Nephron progenitor cell (in vitro differentiated cells): ENCODE measurements around the gene NR3C2.

Experiments used
- DNase-seq: peaks from one replicate; pipeline ENCODE4 v3.0.0; 2021
- H3K27ac Mint-ChIP-seq: 2 replicates; pipeline ENCODE4 v1.8.0; 2021; ENCODE audit warnings: mild to moderate bottlenecking, moderate library complexity, mixed read lengths
- H3K27me3 Mint-ChIP-seq: 2 replicates; pipeline ENCODE4 v1.8.0; 2021; ENCODE audit warnings: mild to moderate bottlenecking, low read depth, mixed read lengths; ENCODE audit not compliant: poor library complexity
- H3K36me3 Mint-ChIP-seq: 2 replicates; pipeline ENCODE4 v1.8.0; 2021; ENCODE audit warnings: low read depth, mixed read lengths
- H3K4me1 Mint-ChIP-seq: 2 replicates; pipeline ENCODE4 v1.8.0; 2021; ENCODE audit warnings: mixed read lengths
- H3K4me3 Mint-ChIP-seq: 2 replicates; pipeline ENCODE4 v1.8.0; 2021; ENCODE audit warnings: mild to moderate bottlenecking, moderate library complexity, mixed read lengths
- H3K9me3 Mint-ChIP-seq: 2 replicates; pipeline ENCODE4 v1.8.0; 2021; ENCODE audit warnings: mild to moderate bottlenecking, moderate library complexity, mixed read lengths
- TF ChIP-seq, protein P1 (sequence below): fragments of 200-600 bp; sonication (generic); IDR thresholded peaks from 2 replicates; pipeline ENCODE4 v1.5.0; 2021; ENCODE audit warnings: antibody characterized with exemption

Gene NR3C2

DNA sequence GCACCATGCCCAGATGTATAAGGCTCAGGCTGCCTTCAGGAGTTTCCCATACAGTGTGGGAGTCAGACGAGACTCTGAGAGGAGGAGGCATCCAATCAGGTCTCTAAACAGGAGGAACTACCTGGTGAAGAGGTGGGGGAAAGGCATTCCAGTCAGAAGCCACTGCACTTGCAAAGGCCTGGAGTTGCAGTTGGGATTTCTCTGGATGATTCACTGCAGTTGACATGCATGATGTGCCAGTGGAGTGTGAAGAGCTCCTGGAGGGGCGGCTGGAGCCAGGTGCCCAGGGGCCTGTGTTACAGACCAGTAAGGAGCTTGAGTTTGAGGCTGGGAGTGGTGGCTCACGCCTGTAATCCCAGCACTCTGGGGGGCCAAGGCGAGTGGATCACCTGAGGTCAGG is 371.2 kb downstream of the NR3C2 start:
- Mint-ChIP-seq H3K36me3 (peaks cover 51% of the 10 kb centered on the region), H3K9me3 (peaks cover 26% of the 10 kb centered on the region), H3K4me3 (no peak overlapping the region), H3K27ac (peak overlapping the region; percentile 42), H3K4me1 (peaks cover 38% of the 10 kb centered on the region), H3K27me3 (peaks cover 3% of the 10 kb centered on the region)
- DNase-seq = no peak
- TF ChIP-seq, protein P1, sequence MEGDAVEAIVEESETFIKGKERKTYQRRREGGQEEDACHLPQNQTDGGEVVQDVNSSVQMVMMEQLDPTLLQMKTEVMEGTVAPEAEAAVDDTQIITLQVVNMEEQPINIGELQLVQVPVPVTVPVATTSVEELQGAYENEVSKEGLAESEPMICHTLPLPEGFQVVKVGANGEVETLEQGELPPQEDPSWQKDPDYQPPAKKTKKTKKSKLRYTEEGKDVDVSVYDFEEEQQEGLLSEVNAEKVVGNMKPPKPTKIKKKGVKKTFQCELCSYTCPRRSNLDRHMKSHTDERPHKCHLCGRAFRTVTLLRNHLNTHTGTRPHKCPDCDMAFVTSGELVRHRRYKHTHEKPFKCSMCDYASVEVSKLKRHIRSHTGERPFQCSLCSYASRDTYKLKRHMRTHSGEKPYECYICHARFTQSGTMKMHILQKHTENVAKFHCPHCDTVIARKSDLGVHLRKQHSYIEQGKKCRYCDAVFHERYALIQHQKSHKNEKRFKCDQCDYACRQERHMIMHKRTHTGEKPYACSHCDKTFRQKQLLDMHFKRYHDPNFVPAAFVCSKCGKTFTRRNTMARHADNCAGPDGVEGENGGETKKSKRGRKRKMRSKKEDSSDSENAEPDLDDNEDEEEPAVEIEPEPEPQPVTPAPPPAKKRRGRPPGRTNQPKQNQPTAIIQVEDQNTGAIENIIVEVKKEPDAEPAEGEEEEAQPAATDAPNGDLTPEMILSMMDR = no peak

DNA sequence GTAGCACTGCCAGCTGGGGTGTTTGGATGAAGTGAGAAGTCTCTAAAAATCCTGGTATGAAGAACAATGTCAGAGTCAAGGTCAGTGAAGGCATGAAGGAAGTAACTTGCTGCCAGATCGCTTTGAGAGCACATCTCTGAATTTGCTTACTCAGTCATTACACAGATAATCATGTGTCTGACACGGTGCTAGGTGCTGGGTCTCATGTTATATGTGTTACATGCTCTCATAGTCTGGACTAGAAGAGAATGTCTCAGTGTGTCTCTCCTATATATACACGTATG is 372.4 kb downstream of the NR3C2 start:
- no peak overlapping the region for H3K4me3 Mint-ChIP-seq
- DNase-seq = no peak
- peak overlapping the region; percentile 15 for H3K27ac Mint-ChIP-seq
- TF ChIP-seq, protein P1 = no peak
- H3K4me1 Mint-ChIP-seq = peaks cover 37% of the 10 kb centered on the region
- H3K9me3 Mint-ChIP-seq = peaks cover 15% of the 10 kb centered on the region
- peaks cover 51% of the 10 kb centered on the region for H3K36me3 Mint-ChIP-seq
- peaks cover 3% of the 10 kb centered on the region for H3K27me3 Mint-ChIP-seq

DNA sequence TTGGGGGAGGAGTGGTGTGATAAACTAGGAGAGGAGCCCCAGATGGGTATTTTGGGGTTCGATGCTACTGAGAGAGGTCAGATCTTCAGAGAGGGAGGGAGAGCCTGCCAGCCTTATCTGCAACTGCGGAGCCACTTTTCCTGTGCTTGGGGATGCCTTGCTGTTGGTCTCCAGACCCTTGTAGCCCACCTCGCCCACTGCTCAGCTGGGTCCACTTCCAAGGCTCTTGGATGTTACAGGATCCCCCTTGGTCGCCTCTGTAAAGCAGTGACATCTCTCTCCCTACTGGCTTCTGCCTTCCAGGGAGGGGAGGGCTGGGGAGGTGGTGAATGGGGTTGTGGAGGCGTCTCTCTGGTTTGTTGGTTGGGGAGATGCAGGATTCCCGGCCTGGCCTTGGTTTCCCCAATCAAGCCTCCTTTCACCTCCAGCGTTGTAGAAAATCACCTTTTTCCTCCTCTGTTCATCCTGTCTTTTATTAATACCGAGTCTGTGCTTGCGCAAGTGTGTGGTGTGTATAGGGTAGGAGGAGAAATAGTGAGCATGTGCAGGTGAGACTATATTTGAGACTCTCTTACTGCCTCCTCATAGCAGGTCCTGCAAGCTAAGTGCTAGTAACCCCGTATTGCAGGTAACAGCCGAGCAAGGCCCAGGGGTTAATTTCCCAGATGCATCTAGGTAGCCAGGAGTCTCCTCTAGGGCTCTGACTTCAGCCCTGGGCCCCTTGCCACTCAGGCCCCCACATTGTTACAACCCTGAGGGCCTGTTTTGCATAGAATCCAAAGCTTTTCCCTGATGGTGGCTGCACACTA is 372.9 kb downstream of the NR3C2 start:
- H3K27ac Mint-ChIP-seq = peak overlapping the region; percentile 15
- no peak overlapping the region for H3K4me3 Mint-ChIP-seq
- peaks cover 41% of the 10 kb centered on the region for H3K4me1 Mint-ChIP-seq
- peaks cover 49% of the 10 kb centered on the region for H3K36me3 Mint-ChIP-seq
- no peak for DNase-seq
- peaks cover 9% of the 10 kb centered on the region for H3K9me3 Mint-ChIP-seq
- TF ChIP-seq, protein P1 = no peak
- H3K27me3 Mint-ChIP-seq = peaks cover 1% of the 10 kb centered on the region

DNA sequence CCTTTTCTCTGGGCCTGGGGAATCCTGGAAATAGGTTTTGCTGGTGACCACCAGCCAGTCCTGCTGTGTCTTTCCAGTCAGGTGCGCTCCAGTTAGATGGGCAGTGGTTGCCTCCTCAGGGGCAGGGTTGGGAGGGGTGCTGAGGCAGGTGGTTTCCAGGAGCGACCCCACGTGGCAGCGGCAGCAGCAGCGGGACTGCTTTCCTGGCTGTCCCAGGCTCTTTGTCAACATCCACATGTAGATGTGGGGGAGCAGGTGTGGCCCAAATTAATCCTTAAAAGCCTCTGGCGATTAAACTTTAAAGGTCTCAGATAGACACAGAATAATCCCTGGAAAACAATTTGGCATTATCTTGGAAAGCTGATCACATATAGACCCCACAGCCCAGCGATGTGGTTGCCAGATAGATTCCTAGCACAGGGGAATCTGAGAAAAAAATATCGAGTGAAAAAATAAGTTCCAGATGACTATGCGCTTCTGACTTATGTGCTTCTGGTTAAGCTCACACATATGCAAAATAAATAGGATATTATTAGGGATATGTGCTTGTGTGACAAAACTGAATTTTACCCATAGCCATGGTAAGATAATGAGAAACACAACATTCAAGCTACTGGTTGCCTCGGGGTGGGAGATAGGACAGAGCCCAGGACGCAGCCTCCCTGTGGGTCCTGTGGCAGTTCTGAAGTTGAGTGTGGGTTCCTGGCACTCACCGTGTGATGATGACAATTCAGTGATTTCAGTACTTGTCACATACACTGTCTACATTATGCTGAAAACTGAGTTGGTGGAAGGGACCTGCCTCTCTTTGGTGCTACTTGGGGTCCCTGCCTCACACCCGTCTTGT is 373.9 kb downstream of the NR3C2 start:
- H3K27me3 Mint-ChIP-seq = no peaks in the 10 kb centered on the region
- TF ChIP-seq, protein P1 = no peak

DNA sequence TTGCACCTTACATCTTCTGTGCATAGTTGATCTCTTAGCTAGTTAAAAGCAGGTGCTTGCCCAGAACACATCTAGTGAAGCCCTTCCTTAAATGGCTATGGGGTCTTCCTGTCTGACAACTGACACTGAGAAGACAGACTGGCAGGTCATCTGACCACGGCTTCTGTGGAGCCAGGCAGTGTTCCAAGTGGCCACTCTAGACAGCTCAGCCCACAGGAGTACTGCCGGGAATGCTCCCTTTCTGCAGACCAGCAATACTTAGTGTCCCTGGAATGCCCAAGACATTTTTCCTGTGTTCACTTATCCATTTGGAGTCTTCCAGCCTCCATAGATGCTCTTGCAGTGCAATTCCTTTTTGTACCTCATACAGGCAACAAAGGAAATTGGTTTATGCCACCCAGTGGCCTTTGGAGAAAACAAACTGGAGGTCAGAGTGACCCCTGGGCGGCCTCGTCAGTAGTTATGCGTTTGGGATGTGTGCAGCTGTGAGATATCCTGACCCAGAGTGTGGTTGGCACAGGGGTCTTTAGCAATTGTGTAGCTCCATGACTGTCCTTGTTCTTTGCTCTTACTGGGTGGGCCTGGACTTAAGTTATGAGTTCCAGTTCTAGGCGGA is 374.8 kb downstream of the NR3C2 start:
- H3K4me1 Mint-ChIP-seq = peaks cover 50% of the 10 kb centered on the region
- no peaks in the 10 kb centered on the region for H3K9me3 Mint-ChIP-seq
- peaks cover 39% of the 10 kb centered on the region for H3K36me3 Mint-ChIP-seq
- TF ChIP-seq, protein P1 = no peak
- no peak overlapping the region for H3K4me3 Mint-ChIP-seq
- H3K27me3 Mint-ChIP-seq = no peaks in the 10 kb centered on the region
- no peak for DNase-seq
- peak overlapping the region; percentile 61 for H3K27ac Mint-ChIP-seq

More for the DNA sequence above, 373.9 kb downstream of the NR3C2 start:
- Mint-ChIP-seq H3K4me1 (peaks cover 47% of the 10 kb centered on the region), H3K27ac (peak overlapping the region; percentile 61), H3K4me3 (no peak overlapping the region), H3K36me3 (peaks cover 47% of the 10 kb centered on the region), H3K9me3 (no peaks in the 10 kb centered on the region)
- no peak for DNase-seq
